HG02759 (cell line): ENCODE data around the gene POU2AF1.

Experiments
- ATAC-seq: cut with Tn5 transposase; IDR thresholded peaks from one replicate; pipeline ENCODE4 v1.9.1; 2021; ENCODE audit warnings: mild to moderate bottlenecking, moderate library complexity; ENCODE audit not compliant: unreplicated experiment

POU2AF1 gene

DNA sequence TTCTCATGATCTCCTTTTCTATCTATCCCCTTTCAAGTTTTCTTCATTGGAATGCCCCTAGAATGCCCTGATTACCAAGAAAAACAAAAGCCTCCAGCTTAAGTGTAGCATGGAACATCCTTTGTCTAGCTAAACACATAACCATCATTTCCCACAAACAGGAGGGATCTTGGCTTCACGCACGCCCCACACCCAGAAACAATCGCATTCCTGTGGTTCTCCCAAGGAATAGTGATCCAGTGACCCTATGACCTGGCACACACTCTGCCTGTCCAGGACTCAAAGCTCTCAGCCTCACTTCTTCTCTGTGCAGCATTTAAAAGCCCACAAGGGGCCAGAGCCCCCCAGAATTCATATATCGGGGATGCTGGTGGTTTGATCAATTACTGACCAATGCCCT, 9.3 kb upstream of the POU2AF1 start:
- ATAC-seq, result no peak

GRCh38 chr11:111387363-111387762, 8.3 kb upstream of the POU2AF1 start:
- no peak for ATAC-seq

GRCh38 chr11:111386611-111387150, 7.6 kb upstream of the POU2AF1 start:
- ATAC-seq, result no peak

DNA sequence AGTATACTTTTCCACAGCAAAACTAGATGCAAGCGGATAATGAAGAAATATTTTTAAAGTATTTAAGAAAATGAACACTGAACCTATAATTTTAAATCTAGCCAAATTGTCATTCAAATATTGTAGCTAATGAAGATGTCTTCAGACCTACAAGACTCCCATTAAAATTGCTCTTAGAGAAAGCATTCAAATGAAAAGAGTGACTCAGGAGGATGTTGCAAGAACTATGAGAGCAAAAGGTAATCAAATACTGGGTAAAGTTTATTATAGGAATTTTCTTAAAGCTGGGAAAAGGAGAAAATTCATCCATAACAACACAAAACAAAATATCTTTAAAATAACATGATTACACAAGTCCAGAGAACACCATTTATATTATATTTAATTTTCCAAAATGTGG, 5.4 kb upstream of the POU2AF1 start:
- no peak for ATAC-seq

- no peak for ATAC-seq
These were observed 3.4 kb upstream of the POU2AF1 start for GRCh38 chr11:111382451-111382850.

DNA sequence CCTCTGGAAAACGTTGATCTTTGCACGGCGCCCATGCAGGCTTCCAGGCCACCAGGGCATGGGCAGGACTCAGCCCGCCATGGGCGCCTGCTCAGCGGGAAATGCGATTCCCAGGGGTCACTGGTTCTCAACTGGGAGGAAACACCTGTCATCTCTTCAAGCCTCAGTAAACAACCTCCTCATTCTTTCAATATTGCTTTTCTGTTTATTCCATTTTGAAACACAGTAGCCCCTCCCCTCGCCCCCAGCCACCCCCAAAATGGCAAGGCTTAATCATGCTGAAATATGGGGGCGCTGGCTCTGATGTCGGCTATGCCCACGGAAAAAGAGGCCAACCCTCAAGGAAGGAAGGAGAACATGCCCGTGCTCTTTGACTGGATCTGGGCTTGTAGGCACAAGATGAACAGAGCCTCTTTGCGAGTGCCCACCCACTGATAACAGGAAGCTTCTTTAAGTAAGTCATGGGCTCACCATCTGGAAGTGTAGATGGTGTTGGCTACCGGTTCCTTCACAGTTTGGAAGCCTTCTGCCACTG, 594 bp upstream of the POU2AF1 start:
- peak; percentile 59 for ATAC-seq

GRCh38 chr11:111378185-111378860, 752 bp downstream of the POU2AF1 start:
- peak; percentile 9 for ATAC-seq

DNA sequence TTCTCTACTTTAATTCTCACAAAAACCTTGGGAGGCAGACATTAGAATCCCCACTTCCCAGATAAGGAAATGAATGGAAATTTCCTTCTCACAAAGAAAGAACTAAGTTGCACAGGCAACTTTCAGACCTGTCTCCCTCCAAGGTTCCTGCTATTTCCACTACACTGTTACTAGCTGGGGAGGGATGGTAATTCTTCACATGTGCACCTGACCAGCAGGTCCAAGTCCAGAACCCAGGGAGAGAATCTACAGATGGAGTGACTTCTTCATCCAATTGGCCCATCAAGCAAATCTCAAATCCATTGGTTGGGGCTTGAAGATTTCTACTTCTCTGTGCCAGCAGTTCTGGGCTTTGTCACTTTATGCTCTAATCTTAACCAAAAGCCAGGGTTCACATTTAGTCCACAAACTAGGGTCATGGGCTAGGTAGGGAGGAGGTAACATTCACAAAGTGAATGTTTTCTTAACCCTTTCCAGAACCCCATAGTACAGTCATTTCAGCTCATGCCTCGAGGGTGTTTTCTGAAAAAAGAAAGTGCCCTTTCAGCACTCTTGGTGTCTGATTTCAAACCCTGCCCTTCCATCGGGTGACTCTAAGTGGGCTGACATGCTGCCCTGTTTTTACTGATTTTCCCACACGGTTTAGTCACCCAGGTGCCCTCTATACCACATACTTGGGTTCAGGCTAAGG, 2.7 kb downstream of the POU2AF1 start:
- no peak for ATAC-seq

- no peak for ATAC-seq
These were observed 5.5 kb downstream of the POU2AF1 start for GRCh38 chr11:111373590-111373989.

GRCh38 chr11:111372538-111372937, 6.5 kb downstream of the POU2AF1 start:
- no peak for ATAC-seq

GRCh38 chr11:111370902-111371578, 8.0 kb downstream of the POU2AF1 start:
- ATAC-seq, result peak; percentile 28

GRCh38 chr11:111370270-111370901, 8.7 kb downstream of the POU2AF1 start:
- no peak for ATAC-seq

DNA sequence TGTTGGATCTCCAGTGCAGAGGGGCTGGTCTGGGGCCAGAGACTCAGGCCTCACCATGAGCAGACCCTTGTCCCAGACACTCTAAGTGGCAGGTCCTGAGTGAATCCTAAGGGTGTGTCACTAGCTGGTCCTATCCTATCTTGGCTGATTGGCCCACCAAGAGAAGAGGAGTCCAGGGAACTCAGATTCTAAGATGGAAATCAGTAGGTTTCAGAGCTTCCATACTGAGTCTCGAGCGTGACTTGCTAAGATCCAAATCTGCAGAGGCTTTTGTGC, 10.9 kb downstream of the POU2AF1 start:
- no peak for ATAC-seq

DNA sequence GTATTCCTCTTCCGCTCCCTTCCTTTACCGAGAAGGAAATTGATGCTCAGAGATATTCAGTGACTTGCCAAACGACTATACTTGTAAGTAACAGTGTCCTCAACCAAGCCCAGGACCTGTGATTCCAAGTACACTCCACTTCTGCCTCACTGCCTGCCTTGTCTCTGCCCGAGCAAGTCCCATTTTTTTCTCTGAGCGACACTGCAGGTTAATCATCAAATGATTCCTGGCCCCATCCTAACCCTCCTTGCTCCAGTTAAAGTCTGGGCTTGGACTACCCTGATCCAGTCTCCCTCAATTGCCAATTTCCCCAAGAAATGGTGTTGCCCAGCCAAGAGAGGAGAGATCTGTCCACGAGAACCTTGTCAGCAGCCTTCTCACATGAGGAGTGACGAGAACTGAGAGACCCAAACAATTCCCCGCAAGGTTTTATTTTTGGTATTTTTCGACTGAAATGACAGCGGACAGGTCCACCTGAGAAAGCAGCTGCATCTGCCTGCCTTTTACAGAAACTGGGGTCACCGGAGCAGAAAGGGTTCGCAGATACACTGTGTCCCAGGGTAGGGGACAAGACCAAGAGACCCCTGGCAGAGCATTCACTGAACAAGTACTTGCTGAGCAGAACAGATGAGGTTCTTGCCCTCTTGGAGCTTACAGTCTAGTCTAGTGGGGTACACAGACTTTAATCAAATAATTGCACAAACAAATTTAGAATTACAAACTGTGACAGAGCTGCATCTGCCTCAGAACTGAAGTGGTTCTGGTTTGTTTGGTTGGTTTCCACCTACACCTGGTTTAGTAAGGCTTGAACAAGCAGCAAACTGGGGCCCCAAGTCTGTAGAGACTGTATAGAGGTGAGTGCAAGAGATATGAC, 11.4 kb downstream of the POU2AF1 start:
- ATAC-seq, result peak; percentile 67

- no peak for ATAC-seq
These were observed 12.3 kb downstream of the POU2AF1 start for GRCh38 chr11:111366560-111367410.

- ATAC-seq, result no peak
These were observed 13.1 kb downstream of the POU2AF1 start for GRCh38 chr11:111365722-111366559.

GRCh38 chr11:111364503-111364902, 14.6 kb downstream of the POU2AF1 start:
- ATAC-seq, result no peak

DNA sequence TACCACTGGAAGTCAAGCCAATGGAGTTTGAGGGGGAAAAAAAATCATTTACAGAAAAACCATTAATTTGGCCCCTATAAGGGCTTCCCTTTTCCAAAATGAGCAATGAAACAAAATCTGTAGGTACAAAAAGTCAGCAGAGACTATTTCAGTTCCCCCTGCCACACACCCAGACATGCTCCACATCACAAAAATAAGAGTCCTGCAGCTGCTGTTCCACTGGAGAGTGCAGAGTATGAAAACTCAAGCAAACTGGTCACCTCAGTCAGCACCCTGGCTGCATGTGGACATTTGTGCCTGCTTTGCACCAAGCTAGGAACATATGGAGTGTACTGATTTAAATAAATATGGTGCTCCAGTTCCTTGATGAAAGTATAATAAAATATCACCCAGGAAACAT, 15.1 kb downstream of the POU2AF1 start:
- peak; percentile 26 for ATAC-seq
